GM23338 (cell line): ENCODE data around the gene ELOB. TPM values are rescaled to one million over a fixed set of nuclear protein-coding genes. Genes with fewer than 3 reads are reported as not detected.

Experiments
- ATAC-seq: fragments of 200-7000 bp; cut with Tn5 transposase; 3 replicates; pipeline ENCODE4 v1.9.1; 2020
- DNase-seq: peaks from one replicate; pipeline ENCODE4 v3.0.0-alpha.2; 2015; ENCODE audit warnings: low spot score
- H2AFZ ChIP-seq: fragments of 200-600 bp; sonication (generic); 2 replicates; pipeline ENCODE4 v1.8.0; 2016; ENCODE audit warnings: antibody characterized with exemption, mild to moderate bottlenecking, moderate library complexity
- H3F3A ChIP-seq: fragments of 200-600 bp; sonication (generic); replicated peaks from 2 replicates; pipeline ENCODE4 v1.8.0; 2017; ENCODE audit warnings: antibody characterized with exemption, mixed run types, low read depth
- H3K27ac ChIP-seq: fragments of 200-600 bp; sonication (generic); 2 replicates; pipeline ENCODE4 v1.6.1; 2016; ENCODE audit warnings: low read depth
- H3K27me3 ChIP-seq: fragments of 200-600 bp; sonication (generic); 2 replicates; pipeline ENCODE4 v1.8.0; 2016; ENCODE audit warnings: mild to moderate bottlenecking, mixed run types, moderate library complexity; ENCODE audit not compliant: insufficient read depth
- H3K36me3 ChIP-seq: fragments of 200-600 bp; sonication (generic); 2 replicates; pipeline ENCODE4 v1.8.0; 2016; ENCODE audit warnings: mild to moderate bottlenecking; ENCODE audit not compliant: insufficient read depth
- H3K4me1 ChIP-seq: fragments of 200-600 bp; sonication (generic); 2 replicates; pipeline ENCODE4 v1.8.0; 2016; ENCODE audit warnings: mild to moderate bottlenecking, moderate library complexity; ENCODE audit not compliant: insufficient read depth
- H3K4me2 ChIP-seq: fragments of 200-600 bp; sonication (generic); 2 replicates; pipeline ENCODE4 v1.7.1; 2017; ENCODE audit warnings: mixed run types
- H3K4me3 ChIP-seq: fragments of 200-600 bp; sonication (generic); 2 replicates; pipeline ENCODE4 v1.6.1; 2016; ENCODE audit warnings: mixed run types
- H3K79me2 ChIP-seq: fragments of 200-600 bp; sonication (generic); replicated peaks from 2 replicates; pipeline ENCODE4 v1.8.0; 2017; ENCODE audit warnings: mild to moderate bottlenecking; ENCODE audit not compliant: insufficient read depth
- H3K9me2 ChIP-seq: fragments of 200-600 bp; sonication (generic); 2 replicates; pipeline ENCODE4 v1.8.0; 2017; ENCODE audit not compliant: insufficient read depth
- H4K20me1 ChIP-seq: fragments of 200-600 bp; sonication (generic); replicated peaks from 2 replicates; pipeline ENCODE4 v1.8.0; 2017; ENCODE audit warnings: mild to moderate bottlenecking; ENCODE audit not compliant: insufficient read depth
- H3K27ac Mint-ChIP-seq: 2 replicates; pipeline ENCODE4 v1.8.0; 2020; ENCODE audit warnings: inconsistent platforms, mild to moderate bottlenecking, moderate library complexity, mixed read lengths
- H3K27me3 Mint-ChIP-seq: 3 replicates; pipeline ENCODE4 v1.8.0; 2022; ENCODE audit warnings: low read depth, mild to moderate bottlenecking, moderate library complexity, mixed read lengths, inconsistent platforms; ENCODE audit not compliant: insufficient read depth, poor library complexity
- H3K36me3 Mint-ChIP-seq: 3 replicates; pipeline ENCODE4 v1.8.0; 2021; ENCODE audit warnings: low read depth, mild to moderate bottlenecking, inconsistent platforms, moderate library complexity, mixed read lengths
- H3K4me1 Mint-ChIP-seq: 3 replicates; pipeline ENCODE4 v1.8.0; 2020; ENCODE audit warnings: mild to moderate bottlenecking, inconsistent platforms, mixed read lengths
- H3K4me3 Mint-ChIP-seq: 3 replicates; pipeline ENCODE4 v1.8.0; 2021; ENCODE audit warnings: moderate library complexity, mild to moderate bottlenecking, inconsistent platforms, mixed read lengths
- H3K9me3 Mint-ChIP-seq: 3 replicates; pipeline ENCODE4 v1.8.0; 2020; ENCODE audit warnings: moderate library complexity, mild to moderate bottlenecking, inconsistent platforms, mixed read lengths
- CREB1 ChIP-seq: fragments of 250-450 bp; sonication (Bioruptor Pico); IDR thresholded peaks from 2 replicates; pipeline ENCODE4 v1.5.0; 2020; ENCODE audit warnings: low read depth, mild to moderate bottlenecking, moderate library complexity
- CTCF ChIP-seq, 2 experiments: fragments of 200-600 bp in 1 of 2; sonication (generic) in 1 of 2; conservative IDR thresholded peaks; 2 replicates each; pipeline versions ENCODE4 v1.5.1 to v1.6.1; 2016 to 2017; ENCODE audit warnings: antibody characterized with exemption in 2 of 2, low read depth in 2 of 2, mild to moderate bottlenecking in 2 of 2, moderate library complexity in 1 of 2
- EZH2 ChIP-seq: fragments of 200-600 bp; sonication (generic); IDR thresholded peaks from one replicate; pipeline ENCODE4 v1.8.0; 2017; ENCODE audit warnings: antibody characterized with exemption, mild to moderate bottlenecking, low read depth; ENCODE audit not compliant: unreplicated experiment
- EZH2phosphoT487 ChIP-seq: fragments of 200-600 bp; sonication (generic); IDR thresholded peaks from one replicate; pipeline ENCODE4 v1.8.1; 2018; ENCODE audit warnings: antibody characterized with exemption; ENCODE audit not compliant: unreplicated experiment
- JUNB ChIP-seq: IDR thresholded peaks from one replicate; pipeline ENCODE4 v1.6.1; 2016; ENCODE audit warnings: antibody characterized with exemption; ENCODE audit not compliant: unreplicated experiment
- NANOG ChIP-seq: IDR thresholded peaks from 2 replicates; pipeline ENCODE4 v1.6.1; 2016; ENCODE audit warnings: antibody characterized with exemption, borderline replicate concordance
- POLR2AphosphoS5 ChIP-seq: IDR thresholded peaks from 2 replicates; pipeline ENCODE4 v1.6.1; 2016; ENCODE audit warnings: antibody characterized with exemption, low read depth
- REST ChIP-seq: IDR thresholded peaks from one replicate; pipeline ENCODE4 v1.6.1; 2018; ENCODE audit warnings: antibody characterized with exemption; ENCODE audit not compliant: unreplicated experiment
- STAT1 ChIP-seq: IDR thresholded peaks from one replicate; pipeline ENCODE4 v1.6.1; 2016; ENCODE audit warnings: antibody characterized with exemption; ENCODE audit not compliant: unreplicated experiment
- ZNF114 ChIP-seq: fragments of 250-450 bp; sonication (Bioruptor Pico); IDR thresholded peaks from 2 replicates; pipeline ENCODE4 v1.5.0; 2020; ENCODE audit warnings: mild to moderate bottlenecking, moderate library complexity
- ZNF331 ChIP-seq: fragments of 250-450 bp; sonication (Bioruptor Pico); IDR thresholded peaks from 2 replicates; pipeline ENCODE4 v1.5.0; 2020; ENCODE audit warnings: low read depth, mild to moderate bottlenecking, moderate library complexity
- polyA plus RNA-seq: library from polyadenylated mRNA; unstranded; fragments of >200 nt; fragmentation: Nextera tagmentation; extraction: Ambion mirVana; gene quantifications from 2 replicates; pipeline ENCODE4 v1.2.1, GENCODE V29; 2016
- total RNA-seq: library from RNA; depleted of rRNA; stranded (reverse); fragments of >200 nt; shearing (Covaris generic); gene quantifications from 2 replicates; pipeline ENCODE4 v1.2.3, GENCODE V29; 2014
- TF ChIP-seq, protein P1 (sequence below): IDR thresholded peaks from 2 replicates; pipeline ENCODE4 v1.6.1; 2016; ENCODE audit warnings: antibody characterized with exemption
- TF ChIP-seq, protein P2 (sequence below): fragments of 250-450 bp; sonication (Bioruptor Pico); IDR thresholded peaks from 2 replicates; pipeline ENCODE4 v1.5.0; 2020; ENCODE audit warnings: mild to moderate bottlenecking, moderate library complexity

The ELOB gene
- total and polyA plus RNA-seq, 2 experiments from 2014 or later, result 278 to 756 TPM

GRCh38 chr16:2745961-2746360 is 31.1 kb downstream of the ELOB start:
- H3K4me3 ChIP-seq, result no peak overlapping the region
- peaks cover 12% of the 10 kb centered on the region for H3K79me2 ChIP-seq
- DNase-seq (no peak), ATAC-seq (no peak; the same call in 2 of the 3 replicates)
- no peaks in the 10 kb centered on the region for H4K20me1 ChIP-seq
- peaks cover 6% of the 10 kb centered on the region for H3K4me1 Mint-ChIP-seq
- no peaks in the 10 kb centered on the region for H3K9me2 ChIP-seq
- H3K27me3 ChIP-seq, result no peaks in the 10 kb centered on the region
- no peaks in the 10 kb centered on the region for H3K9me3 Mint-ChIP-seq
- H3K36me3 Mint-ChIP-seq, result peaks cover 12% of the 10 kb centered on the region
- TF ChIP-seq ZNF331 (CRISPR knock-in tag) (no peak), EZH2 (no peak), NANOG (no peak), POLR2AphosphoS5 (no peak), REST (no peak), ZNF114 (no peak), CTCF (conservative IDR thresholded peaks at IDR 0.05; ENCODE audit: low read depth in 2 of 2) (no peak), CREB1 (CRISPR knock-in tag) (no peak), STAT1 (no peak), EZH2phosphoT487 (no peak), JUNB (no peak)
- TF ChIP-seq, protein P1, sequence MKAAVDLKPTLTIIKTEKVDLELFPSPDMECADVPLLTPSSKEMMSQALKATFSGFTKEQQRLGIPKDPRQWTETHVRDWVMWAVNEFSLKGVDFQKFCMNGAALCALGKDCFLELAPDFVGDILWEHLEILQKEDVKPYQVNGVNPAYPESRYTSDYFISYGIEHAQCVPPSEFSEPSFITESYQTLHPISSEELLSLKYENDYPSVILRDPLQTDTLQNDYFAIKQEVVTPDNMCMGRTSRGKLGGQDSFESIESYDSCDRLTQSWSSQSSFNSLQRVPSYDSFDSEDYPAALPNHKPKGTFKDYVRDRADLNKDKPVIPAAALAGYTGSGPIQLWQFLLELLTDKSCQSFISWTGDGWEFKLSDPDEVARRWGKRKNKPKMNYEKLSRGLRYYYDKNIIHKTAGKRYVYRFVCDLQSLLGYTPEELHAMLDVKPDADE, result no peak
- TF ChIP-seq, protein P2, sequence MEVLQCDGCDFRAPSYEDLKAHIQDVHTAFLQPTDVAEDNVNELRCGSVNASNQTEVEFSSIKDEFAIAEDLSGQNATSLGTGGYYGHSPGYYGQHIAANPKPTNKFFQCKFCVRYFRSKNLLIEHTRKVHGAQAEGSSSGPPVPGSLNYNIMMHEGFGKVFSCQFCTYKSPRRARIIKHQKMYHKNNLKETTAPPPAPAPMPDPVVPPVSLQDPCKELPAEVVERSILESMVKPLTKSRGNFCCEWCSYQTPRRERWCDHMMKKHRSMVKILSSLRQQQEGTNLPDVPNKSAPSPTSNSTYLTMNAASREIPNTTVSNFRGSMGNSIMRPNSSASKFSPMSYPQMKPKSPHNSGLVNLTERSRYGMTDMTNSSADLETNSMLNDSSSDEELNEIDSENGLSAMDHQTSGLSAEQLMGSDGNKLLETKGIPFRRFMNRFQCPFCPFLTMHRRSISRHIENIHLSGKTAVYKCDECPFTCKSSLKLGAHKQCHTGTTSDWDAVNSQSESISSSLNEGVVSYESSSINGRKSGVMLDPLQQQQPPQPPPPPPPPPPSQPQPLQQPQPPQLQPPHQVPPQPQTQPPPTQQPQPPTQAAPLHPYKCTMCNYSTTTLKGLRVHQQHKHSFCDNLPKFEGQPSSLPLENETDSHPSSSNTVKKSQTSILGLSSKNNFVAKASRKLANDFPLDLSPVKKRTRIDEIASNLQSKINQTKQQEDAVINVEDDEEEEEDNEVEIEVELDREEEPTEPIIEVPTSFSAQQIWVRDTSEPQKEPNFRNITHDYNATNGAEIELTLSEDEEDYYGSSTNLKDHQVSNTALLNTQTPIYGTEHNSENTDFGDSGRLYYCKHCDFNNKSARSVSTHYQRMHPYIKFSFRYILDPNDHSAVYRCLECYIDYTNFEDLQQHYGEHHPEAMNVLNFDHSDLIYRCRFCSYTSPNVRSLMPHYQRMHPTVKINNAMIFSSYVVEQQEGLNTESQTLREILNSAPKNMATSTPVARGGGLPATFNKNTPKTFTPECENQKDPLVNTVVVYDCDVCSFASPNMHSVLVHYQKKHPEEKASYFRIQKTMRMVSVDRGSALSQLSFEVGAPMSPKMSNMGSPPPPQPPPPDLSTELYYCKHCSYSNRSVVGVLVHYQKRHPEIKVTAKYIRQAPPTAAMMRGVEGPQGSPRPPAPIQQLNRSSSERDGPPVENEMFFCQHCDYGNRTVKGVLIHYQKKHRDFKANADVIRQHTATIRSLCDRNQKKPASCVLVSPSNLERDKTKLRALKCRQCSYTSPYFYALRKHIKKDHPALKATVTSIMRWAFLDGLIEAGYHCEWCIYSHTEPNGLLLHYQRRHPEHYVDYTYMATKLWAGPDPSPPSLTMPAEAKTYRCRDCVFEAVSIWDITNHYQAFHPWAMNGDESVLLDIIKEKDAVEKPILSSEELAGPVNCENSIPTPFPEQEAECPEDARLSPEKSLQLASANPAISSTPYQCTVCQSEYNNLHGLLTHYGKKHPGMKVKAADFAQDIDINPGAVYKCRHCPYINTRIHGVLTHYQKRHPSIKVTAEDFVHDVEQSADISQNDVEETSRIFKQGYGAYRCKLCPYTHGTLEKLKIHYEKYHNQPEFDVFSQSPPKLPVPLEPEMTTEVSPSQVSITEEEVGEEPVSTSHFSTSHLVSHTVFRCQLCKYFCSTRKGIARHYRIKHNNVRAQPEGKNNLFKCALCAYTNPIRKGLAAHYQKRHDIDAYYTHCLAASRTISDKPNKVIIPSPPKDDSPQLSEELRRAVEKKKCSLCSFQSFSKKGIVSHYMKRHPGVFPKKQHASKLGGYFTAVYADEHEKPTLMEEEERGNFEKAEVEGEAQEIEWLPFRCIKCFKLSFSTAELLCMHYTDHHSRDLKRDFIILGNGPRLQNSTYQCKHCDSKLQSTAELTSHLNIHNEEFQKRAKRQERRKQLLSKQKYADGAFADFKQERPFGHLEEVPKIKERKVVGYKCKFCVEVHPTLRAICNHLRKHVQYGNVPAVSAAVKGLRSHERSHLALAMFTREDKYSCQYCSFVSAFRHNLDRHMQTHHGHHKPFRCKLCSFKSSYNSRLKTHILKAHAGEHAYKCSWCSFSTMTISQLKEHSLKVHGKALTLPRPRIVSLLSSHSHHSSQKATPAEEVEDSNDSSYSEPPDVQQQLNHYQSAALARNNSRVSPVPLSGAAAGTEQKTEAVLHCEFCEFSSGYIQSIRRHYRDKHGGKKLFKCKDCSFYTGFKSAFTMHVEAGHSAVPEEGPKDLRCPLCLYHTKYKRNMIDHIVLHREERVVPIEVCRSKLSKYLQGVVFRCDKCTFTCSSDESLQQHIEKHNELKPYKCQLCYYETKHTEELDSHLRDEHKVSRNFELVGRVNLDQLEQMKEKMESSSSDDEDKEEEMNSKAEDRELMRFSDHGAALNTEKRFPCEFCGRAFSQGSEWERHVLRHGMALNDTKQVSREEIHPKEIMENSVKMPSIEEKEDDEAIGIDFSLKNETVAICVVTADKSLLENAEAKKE (CRISPR knock-in tag), result no peak
- H3K27ac Mint-ChIP-seq, result no peak overlapping the region
- no peak overlapping the region for H2AFZ ChIP-seq
- H3K4me3 Mint-ChIP-seq, result no peak overlapping the region
- peaks cover 8% of the 10 kb centered on the region for H3F3A ChIP-seq
- peaks cover 6% of the 10 kb centered on the region for H3K4me1 ChIP-seq
- no peak overlapping the region for H3K4me2 ChIP-seq
- H3K36me3 ChIP-seq, result no peaks in the 10 kb centered on the region
- no peak overlapping the region for H3K27ac ChIP-seq
- H3K27me3 Mint-ChIP-seq, result peaks cover 7% of the 10 kb centered on the region
